ENCODE measurements around the gene KSR1. TPM values are rescaled to one million over a fixed set of nuclear protein-coding genes. Genes with fewer than 3 reads are reported as not detected.

Gene KSR1
- total and polyA plus RNA-seq, 9 of the 15 experiments (the other 6 are each of a cell fraction or from before 2014, with no cell fraction given), result 1.4 to 51.7 (median 18.4) TPM

DNA sequence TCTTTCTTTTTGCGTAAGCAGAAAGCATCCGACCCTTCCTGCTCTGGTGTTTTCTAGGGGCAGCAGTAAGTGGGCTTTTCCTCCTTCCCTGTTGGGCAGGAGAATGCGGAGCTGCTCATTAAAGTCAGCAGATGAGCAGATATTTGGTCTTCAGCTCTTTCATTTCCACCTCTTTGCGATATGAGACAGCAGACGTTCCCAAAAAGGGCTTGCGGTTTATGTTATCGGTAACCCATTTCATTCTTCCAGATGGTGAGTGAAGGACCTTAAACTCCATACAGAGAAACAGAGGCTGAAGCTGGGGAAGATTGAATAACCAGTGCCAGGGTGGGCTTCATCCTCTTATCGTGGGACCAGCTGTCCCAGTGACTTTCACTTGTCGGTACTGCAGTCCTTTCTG, 40.7 kb downstream of the KSR1 start (continued):
- TF ChIP-seq, protein P1, sequence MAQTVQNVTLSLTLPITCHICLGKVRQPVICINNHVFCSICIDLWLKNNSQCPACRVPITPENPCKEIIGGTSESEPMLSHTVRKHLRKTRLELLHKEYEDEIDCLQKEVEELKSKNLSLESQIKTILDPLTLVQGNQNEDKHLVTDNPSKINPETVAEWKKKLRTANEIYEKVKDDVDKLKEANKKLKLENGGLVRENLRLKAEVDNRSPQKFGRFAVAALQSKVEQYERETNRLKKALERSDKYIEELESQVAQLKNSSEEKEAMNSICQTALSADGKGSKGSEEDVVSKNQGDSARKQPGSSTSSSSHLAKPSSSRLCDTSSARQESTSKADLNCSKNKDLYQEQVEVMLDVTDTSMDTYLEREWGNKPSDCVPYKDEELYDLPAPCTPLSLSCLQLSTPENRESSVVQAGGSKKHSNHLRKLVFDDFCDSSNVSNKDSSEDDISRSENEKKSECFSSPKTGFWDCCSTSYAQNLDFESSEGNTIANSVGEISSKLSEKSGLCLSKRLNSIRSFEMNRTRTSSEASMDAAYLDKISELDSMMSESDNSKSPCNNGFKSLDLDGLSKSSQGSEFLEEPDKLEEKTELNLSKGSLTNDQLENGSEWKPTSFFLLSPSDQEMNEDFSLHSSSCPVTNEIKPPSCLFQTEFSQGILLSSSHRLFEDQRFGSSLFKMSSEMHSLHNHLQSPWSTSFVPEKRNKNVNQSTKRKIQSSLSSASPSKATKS (CRISPR knock-in tag; IDR thresholded peaks at IDR 0.05), result no peak
- peak; percentile 50 for TF ChIP-seq TCF3 (CRISPR knock-in tag; IDR thresholded peaks at IDR 0.05)
- peak; percentile 52; the same call in 1 of the 2 replicates for TF ChIP-seq ESRRA (IDR thresholded peaks at IDR 0.05; ENCODE audit: borderline replicate concordance, low read depth)
- TF ChIP-seq, protein P2, sequence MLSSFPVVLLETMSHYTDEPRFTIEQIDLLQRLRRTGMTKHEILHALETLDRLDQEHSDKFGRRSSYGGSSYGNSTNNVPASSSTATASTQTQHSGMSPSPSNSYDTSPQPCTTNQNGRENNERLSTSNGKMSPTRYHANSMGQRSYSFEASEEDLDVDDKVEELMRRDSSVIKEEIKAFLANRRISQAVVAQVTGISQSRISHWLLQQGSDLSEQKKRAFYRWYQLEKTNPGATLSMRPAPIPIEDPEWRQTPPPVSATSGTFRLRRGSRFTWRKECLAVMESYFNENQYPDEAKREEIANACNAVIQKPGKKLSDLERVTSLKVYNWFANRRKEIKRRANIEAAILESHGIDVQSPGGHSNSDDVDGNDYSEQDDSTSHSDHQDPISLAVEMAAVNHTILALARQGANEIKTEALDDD (IDR thresholded peaks at IDR 0.05), result 0 out of 2 replicates have a peak, but pooled peaks have one; percentile 38
- TF ChIP-seq POLR2AphosphoS5 (IDR thresholded peaks at IDR 0.05; ENCODE audit: control insufficient read depth, insufficient read depth, low read depth, low read length), result 0 out of 2 replicates have a peak, but pooled peaks have one; percentile 37
- peak; percentile 67 for TF ChIP-seq LCOR (CRISPR knock-in tag; IDR thresholded peaks at IDR 0.05)
- no peak for TF ChIP-seq FOXM1 (IDR thresholded peaks at IDR 0.05; ENCODE audit: low read depth)
- TF ChIP-seq FOXM1 (CRISPR knock-in tag; IDR thresholded peaks at IDR 0.05; ENCODE audit: low read depth), result no peak
- no peak for TF ChIP-seq ZNF79 (CRISPR knock-in tag; IDR thresholded peaks at IDR 0.05; ENCODE audit: low read depth)
- TF ChIP-seq EP300 (IDR thresholded peaks at IDR 0.05; ENCODE audit: low read length), result peak; percentile 40; the same call in 1 of the 2 replicates
- no peak for TF ChIP-seq ZNF175 (CRISPR knock-in tag; IDR thresholded peaks at IDR 0.05; ENCODE audit: low read depth)
- no peak for TF ChIP-seq XRCC5 (IDR thresholded peaks at IDR 0.05; ENCODE audit: low read depth, low read length)
- TF ChIP-seq MEIS2 (IDR thresholded peaks at IDR 0.05; ENCODE audit: partially characterized antibody), result peak; percentile 22
- TF ChIP-seq, protein P3, sequence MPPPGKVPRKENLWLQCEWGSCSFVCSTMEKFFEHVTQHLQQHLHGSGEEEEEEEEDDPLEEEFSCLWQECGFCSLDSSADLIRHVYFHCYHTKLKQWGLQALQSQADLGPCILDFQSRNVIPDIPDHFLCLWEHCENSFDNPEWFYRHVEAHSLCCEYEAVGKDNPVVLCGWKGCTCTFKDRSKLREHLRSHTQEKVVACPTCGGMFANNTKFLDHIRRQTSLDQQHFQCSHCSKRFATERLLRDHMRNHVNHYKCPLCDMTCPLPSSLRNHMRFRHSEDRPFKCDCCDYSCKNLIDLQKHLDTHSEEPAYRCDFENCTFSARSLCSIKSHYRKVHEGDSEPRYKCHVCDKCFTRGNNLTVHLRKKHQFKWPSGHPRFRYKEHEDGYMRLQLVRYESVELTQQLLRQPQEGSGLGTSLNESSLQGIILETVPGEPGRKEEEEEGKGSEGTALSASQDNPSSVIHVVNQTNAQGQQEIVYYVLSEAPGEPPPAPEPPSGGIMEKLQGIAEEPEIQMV (tag; conservative IDR thresholded peaks at IDR 0.05; ENCODE audit: low read depth), result no peak
- no peak for TF ChIP-seq RBM14 (IDR thresholded peaks at IDR 0.05; ENCODE audit: borderline replicate concordance, insufficient read depth, low read depth, low read length)
- TF ChIP-seq AFF1 (IDR thresholded peaks at IDR 0.05; ENCODE audit: low read depth in 1 of 2, partially characterized antibody in 2 of 2), result no peak
- peak; percentile 42; the same call in 1 of the 2 replicates for TF ChIP-seq NCOR1 (IDR thresholded peaks at IDR 0.05)
- 0 out of 2 replicates have a peak, but pooled peaks have one; percentile 8 for TF ChIP-seq JUND (IDR thresholded peaks at IDR 0.05; ENCODE audit: borderline replicate concordance, low read depth, low read length)
- no peak; the same call in 2 of the 3 replicates for TF ChIP-seq JUND (tag; IDR thresholded peaks at IDR 0.05; ENCODE audit: borderline replicate concordance, low read depth, low read length)
- 0 out of 2 replicates have a peak, but pooled peaks have one; percentile 63 for TF ChIP-seq MECOM (CRISPR knock-in tag; IDR thresholded peaks at IDR 0.05)
